Jurkat, Clone E6-1 (cell line): ENCODE measurements around the gene BEGAIN.

ENCODE experiments used
- DNase-seq: peaks from one replicate; pipeline ENCODE4 v3.0.0-alpha.2; 2011; ENCODE audit warnings: low read depth, low spot score
- H3K4me3 ChIP-seq: 2 replicates; pipeline ENCODE4 v1.5.1; 2011; ENCODE audit warnings: mild to moderate bottlenecking, low read length, control low read depth, moderate library complexity

BEGAIN gene

GRCh38 chr14:100586153-100586402, 1.1 kb downstream of the BEGAIN start:
- no peak overlapping the region for H3K4me3 ChIP-seq
- no peak for DNase-seq

- DNase-seq: no peak
- no peak overlapping the region for H3K4me3 ChIP-seq
These were observed 1.6 kb downstream of the BEGAIN start for GRCh38 chr14:100585448-100586152.

GRCh38 chr14:100584056-100585031, 2.9 kb downstream of the BEGAIN start:
- no peak for DNase-seq
- H3K4me3 ChIP-seq: no peak overlapping the region

GRCh38 chr14:100583245-100583644, 4.0 kb downstream of the BEGAIN start:
- no peak for DNase-seq
- no peak overlapping the region for H3K4me3 ChIP-seq

GRCh38 chr14:100582496-100583165, 4.6 kb downstream of the BEGAIN start:
- no peak overlapping the region for H3K4me3 ChIP-seq
- DNase-seq: no peak

GRCh38 chr14:100581228-100582145, 5.7 kb downstream of the BEGAIN start:
- no peak overlapping the region for H3K4me3 ChIP-seq
- DNase-seq: no peak

GRCh38 chr14:100580316-100581227, 6.6 kb downstream of the BEGAIN start:
- DNase-seq: no peak
- H3K4me3 ChIP-seq: no peak overlapping the region

GRCh38 chr14:100578552-100578951, 8.7 kb downstream of the BEGAIN start:
- DNase-seq: no peak

GRCh38 chr14:100577986-100578431, 9.2 kb downstream of the BEGAIN start:
- H3K4me3 ChIP-seq: no peak overlapping the region
- no peak for DNase-seq

More at GRCh38 chr14:100578552-100578951, 8.7 kb downstream of the BEGAIN start:
- no peak overlapping the region for H3K4me3 ChIP-seq

GRCh38 chr14:100577321-100577985, 9.8 kb downstream of the BEGAIN start:
- DNase-seq: no peak
- H3K4me3 ChIP-seq: no peak overlapping the region

GRCh38 chr14:100576091-100577085, 10.8 kb downstream of the BEGAIN start:
- H3K4me3 ChIP-seq: no peak overlapping the region
- no peak for DNase-seq

GRCh38 chr14:100575266-100575995, 11.8 kb downstream of the BEGAIN start:
- no peak for DNase-seq

GRCh38 chr14:100574642-100575031, 12.6 kb downstream of the BEGAIN start:
- DNase-seq: no peak
- H3K4me3 ChIP-seq: no peak overlapping the region

More at GRCh38 chr14:100575266-100575995, 11.8 kb downstream of the BEGAIN start:
- no peak overlapping the region for H3K4me3 ChIP-seq

GRCh38 chr14:100573757-100574641, 13.2 kb downstream of the BEGAIN start:
- no peak overlapping the region for H3K4me3 ChIP-seq
- DNase-seq: no peak
